ENCODE results near the gene TACR2.

Gene TACR2

GRCh38 chr10:69416695-69417094 is at the start of gene TACR2:
Gene TACR2 (minus strand): TSS chr10:69416918. CDS start chr10:69416323, 595 bp downstream.
- no peak for DNase-seq (ENCODE audit: low read depth in 2 of 2)

GRCh38 chr10:69466158-69466490 is 49.4 kb upstream of the TACR2 start:
- DNase-seq (ENCODE audit: low read depth in 2 of 2): no peak

- no peak for DNase-seq (ENCODE audit: low read depth in 2 of 2)
These were observed 48.9 kb upstream of the TACR2 start for GRCh38 chr10:69465457-69466157.

- no peak for DNase-seq (ENCODE audit: low read depth in 2 of 2)
These were observed 48.2 kb upstream of the TACR2 start for GRCh38 chr10:69464801-69465401.

- DNase-seq (ENCODE audit: low read depth in 2 of 2): no peak
These were observed 47.7 kb upstream of the TACR2 start for GRCh38 chr10:69464401-69464800.

GRCh38 chr10:69463886-69464285 is 47.2 kb upstream of the TACR2 start:
- no peak for DNase-seq (ENCODE audit: low read depth in 2 of 2)

GRCh38 chr10:69461243-69462025 is 44.7 kb upstream of the TACR2 start:
- no peak for DNase-seq (ENCODE audit: low read depth in 2 of 2)

GRCh38 chr10:69460576-69461242 is 44.0 kb upstream of the TACR2 start:
- DNase-seq (ENCODE audit: low read depth in 2 of 2): no peak

- no peak for DNase-seq (ENCODE audit: low read depth in 2 of 2)
These were observed 43.3 kb upstream of the TACR2 start for GRCh38 chr10:69459893-69460575.

- no peak for DNase-seq (ENCODE audit: low read depth in 2 of 2)
These were observed 42.5 kb upstream of the TACR2 start for GRCh38 chr10:69459101-69459790.

GRCh38 chr10:69458430-69459100 is 41.8 kb upstream of the TACR2 start:
- DNase-seq (ENCODE audit: low read depth in 2 of 2): no peak

- DNase-seq (ENCODE audit: low read depth in 2 of 2): no peak
These were observed 41.1 kb upstream of the TACR2 start for GRCh38 chr10:69457771-69458237.

GRCh38 chr10:69456880-69457693 is 40.4 kb upstream of the TACR2 start:
- no peak for DNase-seq (ENCODE audit: low read depth in 2 of 2)

GRCh38 chr10:69455006-69455763 is 38.5 kb upstream of the TACR2 start:
- no peak for DNase-seq (ENCODE audit: low read depth in 2 of 2)

GRCh38 chr10:69453795-69454194 is 37.1 kb upstream of the TACR2 start:
- DNase-seq (ENCODE audit: low read depth in 2 of 2): no peak

GRCh38 chr10:69452676-69453415 is 36.1 kb upstream of the TACR2 start:
- no peak for DNase-seq (ENCODE audit: low read depth in 2 of 2)

- no peak for DNase-seq (ENCODE audit: low read depth in 2 of 2)
These were observed 35.1 kb upstream of the TACR2 start for GRCh38 chr10:69451784-69452251.

GRCh38 chr10:69451209-69451783 is 34.6 kb upstream of the TACR2 start, which contains the start of gene TSPAN15:
Gene TSPAN15 (plus strand): TSS chr10:69451465. CDS start chr10:69451595, 130 bp downstream.
- peak; percentile 44 to 72 for DNase-seq (ENCODE audit: low read depth in 2 of 2)
